ENCODE measurements around the gene LETMD1.

Gene LETMD1

DNA sequence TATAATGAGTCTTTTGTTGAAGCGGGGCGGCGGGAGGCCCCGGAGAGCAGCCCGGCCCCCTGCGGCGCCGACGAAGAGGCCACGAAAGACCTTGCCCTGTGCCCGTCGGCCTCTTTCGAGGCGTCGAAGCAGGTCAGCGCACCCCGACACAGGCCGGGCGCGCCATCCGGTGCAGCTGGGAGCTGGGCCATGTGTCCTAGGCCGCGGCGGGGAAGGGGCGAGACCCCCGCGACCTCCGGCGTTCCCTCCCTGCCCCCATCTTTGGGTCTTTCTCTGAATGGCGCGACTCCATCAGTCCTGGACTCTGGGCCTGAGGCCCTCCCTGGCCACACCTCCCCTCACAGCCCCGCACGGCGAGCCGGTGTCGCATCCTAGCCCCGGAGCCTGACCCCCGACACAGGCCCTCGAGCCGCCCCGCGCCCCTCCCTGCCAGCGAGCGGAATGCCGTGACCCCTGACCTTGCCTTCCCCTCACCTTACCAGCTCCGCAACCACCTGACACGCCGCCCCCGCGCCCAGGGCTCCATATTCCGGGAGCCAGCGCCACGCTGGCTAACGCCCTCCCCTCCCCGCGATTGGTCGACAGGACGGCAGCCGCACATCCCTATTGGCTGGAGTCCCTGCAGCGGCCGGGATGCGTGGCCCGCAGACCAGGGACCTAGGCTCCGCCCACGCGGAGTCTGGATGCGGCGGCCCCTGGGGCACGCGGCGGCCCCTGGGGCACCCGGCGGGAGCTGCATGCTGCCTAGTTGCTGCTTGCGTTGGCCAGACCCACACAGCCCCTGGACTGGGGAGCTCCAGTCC, 22.1 kb upstream of the LETMD1 start, which contains the start of gene SLC11A2:
SLC11A2 (minus strand) TSS at position 549 of the 803 bp plus-strand sequence. CDS start 15,656 bp downstream, outside the sequence.
- DNase-seq = peak; percentile 98

DNA sequence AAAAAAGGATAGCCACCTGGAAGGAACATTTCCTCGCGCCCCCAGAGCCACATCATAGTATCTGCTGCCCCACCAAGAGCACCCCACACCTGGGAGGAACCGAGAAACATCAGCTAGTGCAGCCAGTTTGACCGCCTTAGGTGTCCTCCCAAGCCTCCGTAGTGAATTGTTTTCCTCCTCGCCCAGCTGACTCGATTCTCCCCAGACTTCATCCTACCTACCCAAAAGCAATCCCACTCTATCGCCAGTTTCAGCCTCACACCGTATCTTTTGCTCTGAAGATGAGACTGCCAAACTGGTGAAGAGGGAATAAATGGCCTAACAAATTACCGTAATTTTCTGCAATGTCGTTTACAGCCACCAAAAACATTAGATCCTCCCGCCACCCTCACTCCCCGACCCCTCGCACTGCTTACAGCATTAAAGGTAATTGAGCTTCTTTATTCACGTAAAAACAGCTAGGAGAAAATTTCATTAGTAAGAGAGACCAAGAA, 20.7 kb upstream of the LETMD1 start:
- no peak for DNase-seq

DNA sequence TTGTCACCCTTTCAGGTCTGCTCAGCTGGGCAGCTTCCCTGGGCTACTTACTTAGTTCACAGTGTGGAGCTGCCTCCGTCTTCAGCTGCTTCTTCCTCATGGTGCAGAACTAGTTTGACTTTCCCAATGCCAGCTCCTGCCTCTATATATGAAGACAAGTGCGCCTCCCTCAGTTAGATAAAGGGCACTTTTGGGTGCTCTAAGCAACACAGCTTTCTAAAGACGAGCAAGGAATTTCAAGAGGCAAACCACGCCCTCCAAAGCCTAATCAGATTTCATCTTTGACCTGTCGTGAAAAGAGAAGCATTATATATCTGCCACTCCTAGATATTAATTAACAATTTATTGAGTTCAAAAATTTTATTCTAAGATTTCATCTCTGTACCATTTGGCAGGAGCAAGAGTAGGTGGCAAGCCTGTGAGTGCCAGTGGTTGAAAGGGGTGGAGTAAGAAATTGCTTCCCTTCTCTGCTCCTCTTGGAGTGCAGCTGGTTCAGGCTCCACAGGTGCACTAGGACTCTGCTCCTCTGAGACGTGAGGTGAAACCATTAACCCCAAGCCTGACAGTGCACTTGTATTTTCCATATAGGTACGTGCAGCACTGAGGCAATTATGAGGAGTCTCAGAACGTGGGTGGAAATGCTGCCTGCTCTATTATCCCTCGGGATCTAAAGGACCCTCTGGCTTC, 19.9 kb upstream of the LETMD1 start:
- peak; percentile 91 for DNase-seq

- no peak for DNase-seq
Observed at GRCh38 chr12:51028813-51029150, 19.3 kb upstream of the LETMD1 start.

- no peak for DNase-seq
Observed at GRCh38 chr12:51033048-51033447, 15.1 kb upstream of the LETMD1 start.

DNA sequence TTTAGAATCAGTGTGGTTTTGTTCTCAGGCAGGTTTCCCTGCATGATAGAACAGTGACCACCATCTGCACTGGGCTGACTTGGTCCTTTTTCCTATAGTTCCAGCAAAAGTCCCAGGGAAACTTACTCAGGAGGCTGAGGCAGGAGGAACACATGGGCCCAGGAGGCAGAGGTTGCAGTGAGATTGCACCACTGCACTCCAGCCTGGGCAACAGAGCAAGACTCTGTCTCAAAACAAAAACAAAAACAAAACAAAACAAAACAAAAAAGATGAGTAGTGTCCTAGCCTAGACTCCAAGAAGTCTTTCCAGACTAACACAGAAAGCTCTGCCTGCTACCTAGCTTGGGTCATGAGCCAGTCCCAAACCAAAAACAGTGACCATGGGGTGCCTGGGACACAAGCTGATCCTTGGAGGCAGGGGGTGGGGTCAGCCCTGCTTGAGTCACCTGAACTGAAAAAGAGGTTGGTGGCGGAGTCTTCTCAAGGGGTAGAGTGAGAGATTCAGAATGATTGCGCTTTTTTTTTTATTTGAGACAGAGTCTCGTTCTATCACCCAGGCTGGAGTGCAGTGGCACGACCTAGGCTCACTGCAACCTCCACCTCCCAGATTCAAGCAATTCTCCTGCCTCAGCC, 14.6 kb upstream of the LETMD1 start:
- no peak for DNase-seq

DNA sequence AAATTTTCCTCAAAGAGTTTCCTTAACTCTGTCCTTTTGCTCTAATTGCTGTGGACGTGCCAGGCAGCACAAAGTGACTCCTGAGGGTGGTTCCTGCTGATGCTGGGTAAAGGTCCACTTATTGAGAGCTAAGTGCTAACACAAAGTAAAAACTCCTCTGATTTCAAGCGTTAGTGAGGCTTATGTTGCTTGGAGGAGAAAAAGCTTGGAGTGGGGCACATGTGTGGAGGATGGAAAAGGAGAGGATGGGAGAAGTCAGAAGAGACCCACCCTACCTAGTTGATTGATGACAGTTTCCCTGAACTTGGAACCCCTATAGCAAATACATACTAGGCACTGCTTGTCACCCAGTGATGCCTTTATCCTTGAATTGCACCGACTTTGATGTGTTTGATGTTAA, 11.8 kb upstream of the LETMD1 start:
- no peak for DNase-seq

DNA sequence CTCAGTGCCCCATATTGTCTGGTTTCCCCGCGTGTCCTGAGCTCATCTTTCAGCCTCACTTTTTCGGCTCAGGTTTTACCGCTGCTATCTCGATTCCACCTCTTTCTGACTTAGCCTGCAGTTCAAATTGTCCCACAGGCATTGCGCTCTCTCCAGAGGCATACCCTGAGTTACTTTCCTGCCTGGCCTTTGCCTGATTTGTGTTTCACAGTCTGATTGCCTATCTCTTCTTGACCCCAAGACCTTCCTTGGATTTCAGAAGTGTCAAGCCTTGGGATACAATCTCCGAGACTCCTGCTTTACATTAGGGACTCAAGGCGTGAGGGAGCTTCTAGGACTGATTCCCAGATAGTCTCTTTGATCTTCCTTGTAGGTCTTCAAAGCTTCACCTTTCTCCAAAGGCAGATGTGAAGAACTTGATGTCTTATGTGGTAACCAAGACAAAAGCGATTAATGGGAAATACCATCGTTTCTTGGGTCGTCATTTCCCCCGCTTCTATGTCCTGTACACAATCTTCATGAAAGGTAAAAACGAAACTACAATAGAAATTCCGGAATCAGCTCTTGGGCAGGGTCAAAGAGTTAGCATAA, 629 bp downstream of the LETMD1 start:
- DNase-seq = peak; percentile 44

- no peak for DNase-seq
Observed at GRCh38 chr12:51049525-51049924, 1.4 kb downstream of the LETMD1 start.

GRCh38 chr12:51051787-51052186, 3.7 kb downstream of the LETMD1 start:
- no peak for DNase-seq

GRCh38 chr12:51055060-51055459, 6.9 kb downstream of the LETMD1 start:
- DNase-seq = no peak

DNA sequence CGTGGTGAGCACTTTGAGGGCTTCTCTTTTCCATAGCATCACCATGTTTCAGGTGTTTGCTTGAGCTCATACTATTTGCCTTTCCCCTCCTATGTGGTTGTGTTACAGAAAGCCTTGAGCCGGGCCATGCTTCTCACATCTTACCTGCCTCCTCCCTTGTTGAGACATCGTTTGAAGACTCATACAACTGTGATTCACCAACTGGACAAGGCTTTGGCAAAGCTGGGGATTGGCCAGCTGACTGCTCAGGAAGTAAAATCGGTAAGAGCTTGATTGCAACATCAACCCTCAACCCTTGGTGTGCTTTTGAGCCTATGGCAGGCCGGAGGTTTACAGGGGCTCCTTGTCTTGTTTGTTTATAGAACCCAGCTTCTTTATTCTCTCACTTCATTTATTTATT, 8.1 kb downstream of the LETMD1 start:
- no peak for DNase-seq

GRCh38 chr12:51059086-51059485, 11.0 kb downstream of the LETMD1 start:
- DNase-seq = no peak

DNA sequence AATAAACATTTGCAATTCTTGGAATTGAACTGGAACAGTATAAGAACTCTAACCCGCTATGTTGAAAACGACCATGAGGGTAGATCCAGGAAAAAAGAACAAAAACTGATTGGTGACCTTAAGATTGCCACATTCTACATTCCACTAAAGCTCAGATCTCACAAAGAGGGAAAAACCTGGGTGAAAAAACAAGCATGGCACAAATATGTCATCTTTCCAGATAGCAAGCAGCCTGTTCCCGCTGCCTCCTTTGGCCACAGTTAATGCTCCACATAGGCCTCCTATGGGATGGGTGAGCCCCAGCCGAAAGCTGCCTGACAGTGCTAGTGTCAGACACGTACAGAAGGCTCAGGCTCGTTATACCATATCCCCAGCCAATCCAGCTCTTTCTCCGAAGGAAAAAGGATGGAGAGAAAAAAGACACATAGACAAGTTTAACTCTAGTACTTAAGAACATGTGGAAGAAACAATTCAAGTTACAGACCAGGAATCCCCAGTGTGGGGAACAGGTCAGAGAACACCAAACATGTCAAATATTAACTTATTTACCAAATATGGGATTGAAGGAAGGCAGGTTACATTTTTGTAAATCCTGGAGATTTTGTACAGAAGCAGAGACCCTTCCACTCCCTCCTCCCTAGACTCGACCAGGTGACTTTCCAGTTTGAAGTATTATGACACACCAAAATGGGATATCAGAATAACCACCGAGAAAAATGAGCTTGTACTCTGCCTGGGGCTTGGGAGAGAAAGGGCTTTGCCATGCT, 14.7 kb downstream of the LETMD1 start:
- no peak for DNase-seq

DNA sequence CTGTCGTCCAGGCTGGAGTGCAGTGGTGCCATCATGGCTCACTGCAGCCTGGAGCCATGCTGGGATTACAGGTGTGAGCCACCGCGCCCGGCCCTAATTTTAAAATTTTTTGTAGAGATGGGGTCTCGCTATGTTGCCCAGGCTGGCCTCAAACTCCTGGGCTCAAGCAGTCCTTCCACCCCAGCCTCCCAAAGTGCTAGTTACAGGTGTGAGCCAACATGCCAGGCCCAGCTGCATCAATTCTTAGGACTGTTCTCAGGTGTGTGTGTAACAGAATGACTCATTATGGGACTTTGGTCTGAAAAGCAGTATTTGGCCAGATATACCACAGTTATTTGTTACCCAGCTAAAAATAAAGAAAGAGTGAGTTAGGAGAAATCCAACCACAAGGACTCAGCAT, 17.4 kb downstream of the LETMD1 start:
- DNase-seq = no peak

DNA sequence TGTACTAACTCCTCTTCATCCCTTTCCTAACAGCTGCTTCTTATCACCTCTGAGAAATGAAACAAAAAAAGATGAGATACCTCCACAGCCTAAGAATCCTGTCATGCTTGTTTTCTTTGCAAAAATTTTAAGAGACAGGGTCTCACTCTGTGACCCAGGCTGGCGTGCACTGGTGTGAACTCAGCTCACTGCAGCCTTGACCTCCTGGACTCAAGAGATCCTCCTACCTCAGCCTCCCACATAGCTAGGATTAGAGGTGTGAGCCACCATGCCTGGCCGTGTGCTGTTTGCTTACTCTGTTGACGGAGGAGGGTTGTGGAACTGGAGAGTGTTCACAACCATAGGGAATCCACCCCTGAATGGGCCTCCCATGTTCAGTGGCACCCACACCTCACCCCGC, 19.1 kb downstream of the LETMD1 start:
- DNase-seq = no peak

GRCh38 chr12:51067771-51068170, 19.6 kb downstream of the LETMD1 start:
- no peak for DNase-seq

DNA sequence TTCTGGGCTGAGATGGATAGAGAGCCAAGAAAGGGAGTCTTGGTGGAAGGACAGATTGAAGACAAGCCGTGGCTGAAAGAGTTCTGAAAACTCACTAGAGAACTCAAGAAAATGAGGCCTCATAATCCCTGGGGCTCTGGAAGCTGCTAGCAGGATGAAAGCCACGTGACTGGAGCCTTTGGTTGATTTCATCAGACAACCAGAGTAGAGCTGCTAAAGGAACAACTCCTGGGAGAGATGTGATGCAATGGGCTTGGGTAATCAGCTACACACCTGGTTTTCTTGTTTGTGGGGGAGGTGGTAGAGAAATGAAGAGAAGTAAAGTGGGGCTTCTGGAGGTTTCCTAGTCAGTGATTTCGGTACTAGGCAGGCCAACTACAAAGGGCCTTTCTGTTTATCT, 21.9 kb downstream of the LETMD1 start:
- peak; percentile 66 for DNase-seq

DNA sequence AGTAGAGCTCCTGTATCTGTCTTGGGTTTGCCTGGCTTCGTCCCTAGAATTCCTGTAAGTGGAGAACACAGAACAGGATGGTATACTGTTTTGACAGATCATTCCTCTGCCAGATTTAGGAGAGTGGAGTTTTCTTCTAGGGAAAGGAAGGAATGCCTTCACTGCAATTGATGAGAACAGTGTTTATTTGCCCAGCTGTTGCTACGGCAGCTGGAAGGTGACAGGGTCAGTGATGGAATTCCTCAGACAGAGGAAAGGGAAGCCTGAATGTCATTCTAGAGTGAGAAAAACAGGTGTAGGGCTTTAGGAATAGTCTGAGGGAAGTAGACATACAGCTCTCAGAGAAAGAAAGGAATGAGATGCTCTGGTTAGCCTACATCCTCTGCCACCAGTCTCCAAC, 23.5 kb downstream of the LETMD1 start:
- DNase-seq = no peak

DNA sequence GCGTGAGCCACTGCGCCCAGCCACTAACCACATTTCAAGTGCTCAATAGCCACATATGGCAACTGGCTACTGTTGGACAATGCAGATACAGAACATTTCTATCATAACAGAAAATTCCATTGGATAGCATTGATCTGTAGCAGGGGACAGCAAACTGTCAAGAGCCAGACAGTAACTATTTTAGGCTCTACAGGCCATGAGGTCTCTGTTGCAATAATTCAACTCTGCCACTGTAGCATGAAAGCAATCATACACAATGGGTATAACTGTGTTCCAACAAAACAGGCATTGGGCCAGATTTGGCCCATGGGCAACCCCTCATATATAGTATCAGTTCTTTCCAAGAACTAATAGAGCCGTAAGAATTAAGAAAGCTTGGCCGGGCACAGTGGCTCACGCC, 27.3 kb downstream of the LETMD1 start:
- no peak for DNase-seq

DNA sequence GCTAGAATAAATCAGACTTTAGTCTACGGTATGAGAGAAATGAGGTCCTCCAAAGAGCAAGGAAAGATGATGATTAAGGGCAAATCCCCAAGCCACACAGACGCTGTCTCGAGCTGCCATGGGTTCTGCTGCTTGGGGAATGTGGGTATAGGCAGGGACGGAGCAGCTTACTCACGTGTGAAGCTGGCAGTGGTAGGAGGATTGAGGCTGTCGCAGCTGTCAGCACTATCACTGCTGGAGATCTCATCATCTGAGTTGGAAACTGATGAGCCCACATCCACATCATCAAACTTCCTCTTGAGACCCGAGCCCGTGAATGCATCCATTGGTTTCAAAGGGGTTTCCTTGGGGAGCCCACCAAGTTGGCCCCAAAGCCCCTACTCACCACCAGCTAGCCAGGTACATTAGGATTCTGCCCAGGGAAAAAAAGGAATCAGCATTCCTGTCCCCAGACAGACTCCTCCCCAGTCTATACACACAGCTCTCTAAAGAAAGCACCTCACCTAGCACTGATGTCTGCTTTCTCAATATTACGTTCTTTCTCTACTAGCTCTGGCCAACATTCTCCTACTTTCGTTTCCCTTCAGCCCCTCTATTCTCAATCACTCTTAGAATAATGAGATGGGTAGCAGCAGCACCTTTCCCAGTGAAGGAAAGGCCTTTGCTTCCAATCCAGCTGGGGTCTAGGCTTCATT, 28.3 kb downstream of the LETMD1 start:
- no peak for DNase-seq

DNA sequence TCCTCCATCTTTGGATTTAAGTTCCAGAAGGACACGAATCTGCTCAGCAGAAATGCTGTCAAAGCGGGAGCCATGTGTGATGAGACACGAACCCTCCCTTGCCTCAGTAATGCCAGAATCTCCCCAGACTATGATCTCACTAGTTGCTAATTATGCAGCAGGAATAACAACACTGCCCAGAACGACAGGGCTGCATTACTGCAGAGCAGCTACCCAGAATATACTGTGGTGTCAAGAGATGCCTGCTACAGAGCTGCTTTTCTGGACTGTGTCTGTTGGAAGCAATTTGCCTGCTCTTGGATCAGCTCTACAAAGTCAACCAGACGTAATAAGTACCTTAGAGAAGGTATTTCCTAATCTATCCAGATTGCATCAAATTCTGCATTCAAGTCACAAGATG, 29.8 kb downstream of the LETMD1 start:
- DNase-seq = no peak
